HK-2 (cell line): ENCODE data around the gene RMC1.
"Not testable (repeated sequence)": the region's sequence is repeated elsewhere in the genome, so short reads cannot be mapped to it uniquely, and the experiment has no call there.

Source experiments
- DNase-seq: peaks from one replicate; pipeline ENCODE4 v3.0.0-alpha.2; 2018; ENCODE audit not compliant: unreplicated experiment

The RMC1 gene

GRCh38 chr18:23503038-23503962 lies at the start of gene RMC1:
Gene RMC1 (plus strand): TSS chr18:23503511. CDS start chr18:23503619, 108 bp downstream.
- DNase-seq, result peak; percentile 88

GRCh38 chr18:23453680-23454058 lies 49.6 kb upstream of the RMC1 start:
- DNase-seq, result no peak

GRCh38 chr18:23456835-23457234 lies 46.5 kb upstream of the RMC1 start:
- DNase-seq, result no peak

- no peak for DNase-seq
Observed at GRCh38 chr18:23458830-23459529, 44.3 kb upstream of the RMC1 start.

GRCh38 chr18:23459530-23459921 lies 43.8 kb upstream of the RMC1 start:
- DNase-seq, result no peak

GRCh38 chr18:23460285-23461273 lies 42.7 kb upstream of the RMC1 start:
- DNase-seq, result no peak

GRCh38 chr18:23462876-23463275 lies 40.4 kb upstream of the RMC1 start:
- DNase-seq, result no peak

GRCh38 chr18:23468753-23469459 lies 34.4 kb upstream of the RMC1 start:
- DNase-seq, result no peak

GRCh38 chr18:23470620-23471387 lies 32.5 kb upstream of the RMC1 start:
- DNase-seq, result no peak

GRCh38 chr18:23471486-23471885 lies 31.8 kb upstream of the RMC1 start:
- DNase-seq, result no peak

- DNase-seq, result no peak
Observed at GRCh38 chr18:23479829-23480505, 23.3 kb upstream of the RMC1 start.

GRCh38 chr18:23484561-23485182 lies 18.6 kb upstream of the RMC1 start:
- no peak for DNase-seq

GRCh38 chr18:23485386-23485785 lies 17.9 kb upstream of the RMC1 start:
- no peak for DNase-seq

- DNase-seq, result no peak
Observed at GRCh38 chr18:23487738-23488570, 15.4 kb upstream of the RMC1 start.

- DNase-seq, result not testable (repeated sequence)
Observed at GRCh38 chr18:23489586-23489985, 13.7 kb upstream of the RMC1 start.

- DNase-seq, result no peak
Observed at GRCh38 chr18:23493654-23494053, 9.7 kb upstream of the RMC1 start.

- no peak for DNase-seq
Observed at GRCh38 chr18:23494992-23495391, 8.3 kb upstream of the RMC1 start.

- DNase-seq, result no peak
Observed at GRCh38 chr18:23495723-23496440, 7.4 kb upstream of the RMC1 start.
